HEK293 (cell line): ENCODE results near the gene KRT71.

Experiments used
- CTCF ChIP-seq: fragments of 450-650 bp; formaldehyde crosslinking; IDR thresholded peaks from 2 replicates; pipeline ENCODE4 v1.5.1; 2016; ENCODE audit warnings: missing biosample characterization, missing genetic modification characterization
- GFI1B ChIP-seq: fragments of 450-650 bp; formaldehyde crosslinking; IDR thresholded peaks from 2 replicates; pipeline ENCODE4 v1.5.1; 2016; ENCODE audit warnings: missing biosample characterization, missing genetic modification characterization
- HOXC10 ChIP-seq: sonication (generic); formaldehyde crosslinking; IDR thresholded peaks from 2 replicates; pipeline ENCODE4 v1.8.1; 2023; ENCODE audit warnings: mild to moderate bottlenecking, missing genetic modification reagents
- ZNF175 ChIP-seq: fragments of 450-650 bp; formaldehyde crosslinking; IDR thresholded peaks from 2 replicates; pipeline ENCODE4 v1.5.1; 2016; ENCODE audit warnings: missing biosample characterization, missing genetic modification characterization
- ZNF510 ChIP-seq: fragments of 450-650 bp; formaldehyde crosslinking; IDR thresholded peaks from 2 replicates; pipeline ENCODE4 v1.5.1; 2018; ENCODE audit warnings: mild to moderate bottlenecking, missing genetic modification characterization, missing biosample characterization; ENCODE audit not compliant: insufficient replicate concordance
- ZNF660 ChIP-seq: fragments of 450-650 bp; IDR thresholded peaks from 2 replicates; pipeline ENCODE4 v1.5.1; 2018; ENCODE audit warnings: missing biosample characterization, mild to moderate bottlenecking, missing genetic modification characterization
- ZNF76 ChIP-seq: fragments of 450-650 bp; formaldehyde crosslinking; IDR thresholded peaks from 2 replicates; pipeline ENCODE4; 2016; ENCODE audit warnings: low read depth, missing biosample characterization, missing genetic modification characterization, borderline replicate concordance
- ZSCAN30 ChIP-seq: fragments of 450-650 bp; IDR thresholded peaks from 2 replicates; pipeline ENCODE4 v1.5.1; 2018; ENCODE audit warnings: missing biosample characterization, mild to moderate bottlenecking, missing genetic modification characterization, moderate library complexity

DNA sequence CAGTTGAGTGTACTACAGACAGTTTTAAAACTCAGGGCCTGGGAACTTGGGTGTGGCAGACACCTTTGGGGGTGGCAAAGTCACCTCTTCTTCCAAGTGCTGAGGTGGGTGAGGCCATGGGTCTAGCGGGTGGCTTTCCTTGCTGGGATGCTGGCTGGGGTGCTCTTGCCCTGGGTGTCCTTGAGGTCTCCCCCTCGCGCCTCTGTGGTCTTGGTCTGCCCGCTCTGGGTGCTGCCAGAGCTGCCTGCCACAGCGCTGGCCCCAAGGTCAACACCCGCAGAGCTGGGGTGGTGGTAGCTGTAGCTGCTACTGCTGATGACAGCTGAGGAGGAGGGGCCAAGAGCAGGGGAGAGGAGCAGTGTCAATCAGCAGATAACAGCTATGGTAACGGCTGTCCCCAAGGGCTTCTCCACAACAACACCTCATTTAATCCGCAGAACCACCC, 13.9 kb upstream of the KRT71 start:
- TF ChIP-seq ZNF175, result no peak
- TF ChIP-seq CTCF (tag by site-specific recombination), result no peak
- TF ChIP-seq ZSCAN30, result no peak
- TF ChIP-seq ZNF510 (tag by site-specific recombination), result no peak
- TF ChIP-seq GFI1B (tag by site-specific recombination), result no peak
- TF ChIP-seq ZNF660 (tag by site-specific recombination), result no peak
- TF ChIP-seq HOXC10, result no peak
- no peak for TF ChIP-seq ZNF76 (tag by site-specific recombination)
